Activated CD4-positive, alpha-beta T cell treated with anti-CD3 and anti-CD28 coated beads, Interleukin-2, amount 50 U/mL, for 1 hour (primary cell): Measurements from ENCODE around the gene ENPP6.

Experiments used
- DNase-seq: peaks from one replicate; pipeline ENCODE4 v3.0.0-alpha.2; 2020

ENPP6 gene

GRCh38 chr4:184102488-184102887, 115.2 kb downstream of the ENPP6 start:
- no peak for DNase-seq

DNA sequence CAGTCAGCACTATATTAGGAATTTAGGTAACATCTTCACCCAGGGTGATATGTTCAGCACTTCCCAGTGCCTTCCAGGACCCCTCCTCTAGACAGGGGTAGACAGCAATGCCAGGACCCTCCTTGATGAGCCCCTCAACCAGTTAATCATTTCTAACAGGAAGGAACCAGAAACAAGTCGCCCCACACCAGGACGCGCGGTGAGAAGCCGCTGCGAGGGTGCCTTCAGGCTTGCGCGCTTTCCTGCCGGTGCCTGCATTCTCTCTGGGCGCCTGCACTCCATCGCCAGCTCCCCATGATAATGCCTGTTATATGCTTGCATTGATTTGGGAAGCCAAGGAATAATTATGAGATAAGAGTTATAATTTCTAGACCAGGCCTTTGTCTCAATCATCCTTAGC, 116.0 kb downstream of the ENPP6 start:
- DNase-seq = no peak

- DNase-seq = no peak
Observed at GRCh38 chr4:184100297-184100885, 117.3 kb downstream of the ENPP6 start.

DNA sequence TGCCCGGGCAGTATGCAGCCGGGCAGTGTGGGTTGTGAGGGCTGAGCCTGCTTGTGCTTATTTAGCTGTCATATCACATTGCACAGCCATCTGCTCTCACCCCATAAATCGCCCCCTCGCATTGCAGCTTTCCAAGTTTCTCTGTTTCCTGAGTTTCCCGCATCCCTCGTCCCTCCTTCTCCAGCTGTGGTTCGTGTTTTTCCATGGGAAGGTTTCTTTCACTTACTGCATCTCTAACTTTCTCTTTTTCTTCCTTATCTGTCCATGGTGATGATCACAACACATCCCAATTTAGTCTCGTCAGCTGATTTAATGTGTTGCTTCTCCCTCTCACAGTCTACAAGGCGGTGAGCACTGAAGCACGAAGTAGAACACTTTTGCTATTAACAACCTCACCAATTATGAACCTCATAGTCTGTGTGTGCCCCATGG, 118.1 kb downstream of the ENPP6 start:
- no peak for DNase-seq

- no peak for DNase-seq
Observed at GRCh38 chr4:184099000-184099399, 118.7 kb downstream of the ENPP6 start.

- DNase-seq = no peak
Observed at GRCh38 chr4:184097815-184098214, 119.9 kb downstream of the ENPP6 start.

GRCh38 chr4:184097241-184097605, 120.5 kb downstream of the ENPP6 start:
- no peak for DNase-seq

DNA sequence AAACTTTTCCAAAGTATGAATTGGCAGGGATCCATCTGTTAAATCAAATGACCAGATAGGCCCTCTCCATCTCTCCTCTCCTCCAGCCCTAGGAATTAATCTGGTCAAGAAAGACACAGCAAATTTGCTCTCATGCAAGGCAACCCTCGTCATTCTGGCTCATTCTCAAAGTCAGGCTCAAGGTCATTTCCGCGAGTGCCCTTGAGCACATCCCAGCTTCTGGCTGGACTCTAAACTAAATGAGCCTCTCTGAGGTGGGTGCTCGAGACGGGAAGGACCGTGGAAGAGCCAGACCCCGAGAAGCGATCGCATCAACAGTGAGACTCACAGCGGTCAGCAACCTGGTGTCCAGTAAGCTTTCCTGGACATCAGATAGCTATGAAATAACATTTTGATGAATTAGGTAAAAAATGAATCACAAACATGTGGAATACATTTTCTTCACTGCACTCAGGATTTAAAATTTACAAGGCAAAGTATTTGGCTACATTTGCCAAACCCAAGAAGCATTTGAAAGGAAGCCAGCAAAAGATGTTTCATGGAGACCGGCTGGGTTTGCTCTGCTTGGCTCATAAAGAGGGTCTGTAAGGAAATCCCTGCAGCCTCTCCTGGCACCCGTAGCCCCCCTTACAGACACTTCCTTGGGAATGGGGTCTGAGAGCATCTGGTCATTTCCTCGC, 121.0 kb downstream of the ENPP6 start:
- no peak for DNase-seq

DNA sequence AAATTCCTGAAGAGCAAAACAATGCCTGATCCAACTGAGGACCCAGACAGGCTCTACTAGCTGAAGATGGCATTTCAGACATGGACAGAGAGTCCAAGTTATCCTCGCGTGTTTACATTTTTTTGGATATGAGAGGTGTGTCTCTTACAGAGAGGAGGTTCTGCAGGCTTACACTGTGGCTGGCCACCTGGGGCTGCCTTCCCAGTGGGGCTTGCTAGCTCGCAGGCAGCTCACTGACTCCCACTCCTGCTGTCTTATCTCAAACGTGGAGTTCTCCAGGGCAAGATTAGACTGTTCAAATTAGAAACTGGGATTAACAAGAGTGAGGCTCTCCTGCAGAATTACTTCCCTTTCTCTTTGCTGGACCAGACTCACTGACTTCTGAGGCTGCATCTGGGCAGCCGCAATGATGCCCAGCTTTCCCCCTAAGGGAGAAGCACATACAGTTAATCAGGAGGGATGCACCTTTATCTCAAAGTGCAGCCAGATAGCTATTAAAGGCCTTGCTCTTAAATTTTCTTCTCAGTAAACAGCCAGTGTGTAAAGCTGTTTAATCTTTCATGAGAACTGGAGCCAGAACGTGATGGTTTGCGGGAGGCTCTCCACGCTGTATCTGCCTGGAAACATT, 123.0 kb downstream of the ENPP6 start:
- DNase-seq = no peak

- DNase-seq = no peak
Observed at GRCh38 chr4:184091986-184092385, 125.7 kb downstream of the ENPP6 start.

DNA sequence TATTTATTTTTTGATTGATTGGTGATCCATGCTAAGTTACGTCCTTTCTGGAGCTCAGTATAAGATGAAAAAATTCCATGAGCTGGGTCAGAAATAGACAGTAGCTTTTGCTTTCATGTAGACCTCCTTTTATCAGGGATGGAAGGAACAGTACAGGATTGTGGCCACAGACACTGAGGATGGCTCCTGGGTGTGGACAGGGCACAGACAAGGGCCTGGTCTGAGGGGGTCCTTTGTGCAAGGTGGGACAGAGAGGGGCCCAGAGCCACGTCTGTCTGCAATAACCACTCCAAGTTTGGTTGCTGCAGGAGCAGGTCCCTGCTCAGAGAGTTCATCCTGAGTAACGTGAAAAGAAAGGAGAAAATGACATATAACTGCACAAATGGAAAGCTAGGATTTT, 127.1 kb downstream of the ENPP6 start:
- no peak for DNase-seq

- no peak for DNase-seq
Observed at GRCh38 chr4:184080674-184081073, 137.0 kb downstream of the ENPP6 start.

DNA sequence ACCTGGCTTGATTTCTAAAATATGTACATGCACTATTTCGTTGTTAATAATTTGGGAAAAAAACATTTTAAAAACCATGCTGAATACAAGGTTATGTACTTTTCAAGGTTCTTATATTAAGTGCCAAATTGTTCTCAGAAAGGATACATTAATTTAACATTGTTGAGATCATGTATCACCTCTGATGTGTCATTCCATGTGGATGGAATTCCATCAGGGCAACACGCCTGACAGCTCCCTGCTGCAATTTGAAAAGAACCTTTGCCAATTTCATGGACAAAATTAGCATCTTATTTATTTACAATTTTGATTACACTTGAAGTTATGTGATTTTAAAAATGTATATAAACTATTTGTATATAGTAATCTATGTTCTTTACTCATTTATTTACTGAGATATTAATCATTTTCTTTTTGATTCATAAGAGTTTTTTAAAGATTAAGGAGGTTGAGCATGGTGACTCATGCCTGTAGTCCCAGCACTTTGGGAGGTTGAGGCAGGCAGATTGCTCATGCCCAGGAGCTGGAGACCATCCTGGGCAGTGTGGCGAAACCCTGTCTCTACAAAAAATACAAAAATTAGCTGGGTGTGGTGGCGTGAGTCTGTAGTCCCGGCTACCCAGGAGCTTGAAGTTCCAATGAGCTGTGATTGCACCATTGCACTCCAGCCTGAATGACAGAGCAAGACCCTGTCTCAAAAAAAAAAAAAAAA, 142.8 kb downstream of the ENPP6 start:
- DNase-seq = no peak

DNA sequence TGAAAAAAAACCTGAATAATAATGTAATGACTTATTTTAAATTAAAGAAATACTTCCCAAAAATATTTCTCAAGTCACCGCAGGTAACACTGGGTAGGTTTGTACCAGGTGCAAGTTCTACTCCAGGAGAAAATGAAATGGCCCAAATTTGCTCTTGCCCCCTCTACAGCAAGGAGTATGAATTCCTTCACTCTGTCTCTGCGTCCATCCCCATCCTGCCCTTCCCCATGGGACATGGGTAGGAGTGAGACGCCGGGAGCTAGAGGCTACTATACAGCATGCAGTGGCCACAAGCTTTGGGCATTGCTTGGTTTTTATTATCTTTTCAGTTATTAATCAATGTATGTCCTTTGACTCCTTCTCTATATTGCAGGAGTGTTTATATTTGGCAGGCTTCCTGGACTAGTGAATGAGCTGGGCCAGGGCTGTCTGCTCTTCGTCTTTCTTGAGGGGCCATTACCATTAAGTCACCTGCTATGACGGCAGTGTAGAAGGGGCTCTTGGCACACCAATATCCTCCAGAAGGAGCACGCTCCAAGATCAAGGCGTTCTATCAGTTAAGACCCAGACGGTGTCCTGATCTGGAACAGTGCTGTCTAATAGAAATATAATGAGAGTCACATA, 149.6 kb downstream of the ENPP6 start:
- DNase-seq = no peak

- DNase-seq = no peak
Observed at GRCh38 chr4:184066584-184067300, 150.9 kb downstream of the ENPP6 start.

- DNase-seq = no peak
Observed at GRCh38 chr4:184064877-184065276, 152.8 kb downstream of the ENPP6 start.

DNA sequence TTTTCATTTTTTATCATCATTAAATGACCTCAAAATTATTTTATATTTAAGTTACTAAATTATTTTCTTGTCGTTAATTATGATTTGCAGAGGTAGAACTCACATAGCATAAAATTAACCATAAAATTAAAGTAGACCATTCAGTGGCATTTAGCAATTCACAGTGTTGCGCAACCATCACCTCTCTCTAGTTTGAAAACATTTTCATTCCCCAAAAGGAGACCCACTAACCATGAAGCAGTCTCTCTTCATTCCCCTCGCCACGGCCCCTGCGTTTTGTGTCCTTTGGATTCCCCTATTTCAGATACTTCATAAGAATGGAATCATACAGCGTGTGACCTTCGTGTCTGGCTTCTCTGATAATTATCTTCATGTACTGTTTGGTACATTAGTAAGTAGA, 154.9 kb downstream of the ENPP6 start:
- no peak for DNase-seq

- no peak for DNase-seq
Observed at GRCh38 chr4:184061582-184061981, 156.1 kb downstream of the ENPP6 start.

GRCh38 chr4:184059099-184059498, 158.6 kb downstream of the ENPP6 start:
- no peak for DNase-seq

- DNase-seq = no peak
Observed at GRCh38 chr4:184058026-184058425, 159.6 kb downstream of the ENPP6 start.

GRCh38 chr4:184056877-184057276, 160.8 kb downstream of the ENPP6 start:
- no peak for DNase-seq

DNA sequence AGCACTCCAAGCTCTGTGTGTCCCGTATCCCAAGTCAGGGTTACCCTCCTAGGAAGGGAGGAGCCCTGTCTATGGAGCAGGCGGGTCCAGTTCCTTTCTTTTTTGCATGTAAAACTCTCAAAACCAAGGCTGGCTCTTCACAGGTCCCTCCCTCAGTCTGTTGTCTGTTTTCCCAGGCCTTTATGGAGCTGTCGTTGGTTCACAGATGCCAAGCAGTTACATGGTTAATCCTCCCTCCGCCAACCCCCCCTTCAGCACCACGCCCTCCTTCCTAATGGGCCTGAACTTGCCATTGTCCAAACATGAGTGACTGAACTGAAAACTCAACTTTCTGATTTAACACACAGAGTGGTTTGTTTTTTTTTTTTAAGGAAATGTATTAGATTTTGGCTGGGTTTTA, 164.2 kb downstream of the ENPP6 start:
- DNase-seq = no peak

- DNase-seq = no peak
Observed at GRCh38 chr4:184052616-184053015, 165.1 kb downstream of the ENPP6 start.
